GM18858 (cell line): ENCODE measurements around the gene MMP28.
"Not testable (repeated sequence)": the region's sequence is repeated elsewhere in the genome, so short reads cannot be mapped to it uniquely, and the experiment has no call there.

Source experiments
- ATAC-seq: cut with Tn5 transposase; IDR thresholded peaks from one replicate; pipeline ENCODE4 v1.9.1; 2021; ENCODE audit not compliant: unreplicated experiment

The MMP28 gene

DNA sequence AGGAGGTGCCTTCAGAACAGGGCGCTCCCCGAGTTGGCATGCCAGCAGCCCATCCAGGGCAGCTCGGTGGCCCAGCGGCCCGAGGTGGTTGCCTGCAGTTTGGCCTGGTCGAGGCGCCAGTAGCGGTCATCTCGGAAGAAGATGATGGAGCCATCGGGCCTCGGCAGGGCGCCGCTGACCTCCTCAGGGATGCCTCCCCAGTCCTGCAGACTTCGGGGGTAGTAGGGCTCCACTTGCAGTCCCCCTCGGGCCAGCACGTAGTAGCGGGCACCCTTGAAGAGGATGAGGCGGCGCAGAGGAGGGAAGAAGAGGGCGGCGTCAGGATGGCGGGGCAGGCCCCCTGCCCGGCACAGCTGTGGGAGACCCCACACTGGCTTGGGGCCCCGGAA lies 29.0 kb downstream of the MMP28 start:
- no peak for ATAC-seq

DNA sequence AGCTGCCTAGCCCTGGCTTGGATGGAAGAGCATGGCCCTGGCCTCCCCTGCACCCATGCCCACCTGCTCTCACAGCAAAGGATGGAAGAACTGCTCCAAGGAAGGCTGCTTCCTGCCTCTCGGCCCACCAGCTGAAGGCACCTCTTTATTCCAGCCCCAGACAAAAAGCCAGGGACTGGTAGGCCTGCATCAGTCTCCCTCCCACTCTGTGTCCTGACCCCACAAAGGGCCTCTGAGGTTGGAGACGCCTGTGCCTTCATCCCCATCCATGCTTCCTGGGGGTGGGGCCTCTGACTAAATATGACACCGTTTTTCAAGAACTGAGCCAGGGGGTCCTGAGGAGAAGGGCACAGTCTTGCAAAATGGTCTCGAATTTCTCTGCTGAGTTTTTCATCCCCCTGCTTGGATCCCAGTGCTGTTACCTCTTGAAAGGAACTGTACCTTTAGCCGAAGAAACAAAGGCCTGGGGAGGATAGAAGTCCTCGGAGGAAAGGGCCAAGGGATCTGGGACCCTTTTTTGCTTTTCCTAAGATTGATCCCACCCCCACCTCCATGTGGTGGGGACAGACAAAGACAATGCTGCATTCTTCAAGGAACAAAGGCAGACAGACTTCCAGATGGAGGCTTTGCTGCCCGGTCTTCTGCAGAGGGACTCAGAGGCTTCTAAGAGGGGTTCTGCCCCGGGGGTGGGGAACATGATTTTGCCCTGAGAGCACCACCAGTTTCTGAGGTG lies 29.5 kb downstream of the MMP28 start:
- no peak for ATAC-seq

DNA sequence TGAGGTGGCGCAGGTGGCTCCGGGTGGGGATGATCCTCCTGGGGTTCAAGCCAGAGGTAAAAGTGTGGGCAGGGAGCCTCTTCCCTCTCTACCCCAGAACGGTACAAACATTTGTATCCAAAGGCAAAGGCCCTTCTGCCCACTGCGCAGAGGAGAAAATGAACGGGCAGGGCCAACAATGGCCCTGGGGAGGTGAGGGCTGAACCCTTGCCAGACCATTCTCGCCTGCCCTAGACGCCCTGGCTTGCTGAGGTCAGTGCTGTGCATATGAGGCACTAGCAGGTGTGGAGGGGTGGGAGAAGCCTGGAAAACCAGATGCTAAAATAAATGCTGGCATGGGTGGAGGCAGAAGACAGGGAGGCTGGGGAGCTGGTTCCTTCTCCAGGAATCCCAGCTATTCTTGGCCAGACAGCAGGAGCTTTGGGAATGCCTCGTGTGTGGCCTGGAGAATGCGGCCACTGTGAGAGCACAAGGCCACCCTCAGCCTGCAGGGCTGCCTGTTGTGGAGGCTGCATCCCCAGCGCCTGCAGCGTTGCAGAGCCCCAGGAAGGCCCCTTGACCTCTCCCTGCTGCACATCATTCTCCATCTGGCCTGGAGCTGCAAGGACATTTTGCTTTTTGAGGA lies 30.2 kb downstream of the MMP28 start:
- ATAC-seq = no peak

DNA sequence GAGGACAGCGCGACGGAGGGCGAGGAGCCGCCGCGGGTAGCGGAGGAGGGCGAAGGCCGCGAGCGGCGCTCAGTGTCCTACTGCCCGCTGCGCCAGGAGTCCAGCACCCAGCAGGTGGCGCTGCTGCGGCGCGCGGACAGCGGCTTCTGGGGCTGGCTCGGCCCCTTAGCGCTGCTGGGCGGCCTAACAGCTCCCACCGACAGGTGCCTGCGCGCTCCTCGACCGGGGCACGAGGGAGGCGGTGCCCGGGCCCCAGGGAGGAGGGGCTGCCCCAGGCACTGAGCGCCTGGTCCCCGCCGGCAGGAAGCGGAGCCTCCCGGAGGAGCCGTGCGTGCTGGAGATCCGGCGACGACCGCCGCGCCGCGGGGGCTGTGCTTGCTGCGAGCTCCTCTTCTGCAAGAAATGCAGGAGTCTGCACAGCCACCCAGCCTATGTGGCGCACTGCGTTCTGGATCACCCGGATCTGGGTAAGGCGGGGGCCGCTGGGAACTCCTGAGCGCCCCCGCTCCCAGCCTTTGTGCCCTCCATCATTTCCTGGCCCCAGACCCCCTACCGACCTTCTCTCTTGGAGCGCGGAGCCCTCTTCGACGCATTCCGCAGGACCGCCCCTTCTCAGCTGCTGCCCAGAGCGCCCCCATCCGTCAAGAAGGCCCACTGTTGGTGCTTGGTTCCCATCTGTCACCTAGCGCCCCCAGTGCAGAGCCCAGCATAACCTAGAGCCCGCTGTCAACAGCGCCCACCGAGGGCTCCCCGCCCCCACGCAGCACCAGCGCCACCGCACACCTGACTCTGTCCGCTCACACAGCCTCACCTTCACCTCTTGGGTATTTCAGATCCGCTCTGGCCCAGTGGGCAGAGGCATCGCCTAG lies 31.1 kb downstream of the MMP28 start:
- peak; percentile 65 for ATAC-seq

DNA sequence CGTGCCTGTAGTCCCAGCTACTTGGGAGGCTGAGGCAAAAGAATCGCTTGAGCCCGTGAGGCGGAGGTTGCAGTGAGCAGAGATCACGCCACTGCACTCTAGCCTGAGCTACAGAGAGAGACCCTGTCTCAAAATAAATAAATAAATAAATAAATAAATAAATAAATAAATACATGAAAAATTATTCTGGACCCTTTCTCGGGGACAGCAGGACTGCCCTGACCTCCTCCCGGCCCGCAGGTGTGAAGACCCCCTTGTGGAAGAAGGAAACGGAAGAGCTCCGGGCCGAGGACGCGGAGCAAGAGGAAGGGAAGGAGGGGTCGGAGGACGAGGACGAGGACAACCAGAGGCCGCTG lies 31.7 kb downstream of the MMP28 start:
- ATAC-seq = no peak

DNA sequence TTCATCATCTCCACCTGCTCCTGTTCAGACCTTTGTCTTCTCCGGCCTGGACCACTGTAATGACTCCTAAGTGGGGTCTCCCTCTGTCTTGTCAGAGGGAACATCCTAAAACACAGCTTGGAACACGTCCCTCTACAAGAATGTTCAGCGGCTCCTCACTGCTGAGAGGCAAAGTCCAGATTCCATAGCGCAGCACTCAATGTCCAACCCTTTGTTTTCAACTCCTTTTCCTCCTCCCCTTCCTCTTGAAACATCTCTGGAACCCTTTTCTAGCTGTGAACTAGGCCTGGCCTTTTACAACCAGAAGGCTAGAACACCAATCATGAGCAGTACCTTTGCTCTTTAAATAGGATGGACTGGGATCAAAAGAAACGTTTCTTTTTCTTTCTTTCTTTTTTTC lies 33.8 kb downstream of the MMP28 start:
- no peak for ATAC-seq

DNA sequence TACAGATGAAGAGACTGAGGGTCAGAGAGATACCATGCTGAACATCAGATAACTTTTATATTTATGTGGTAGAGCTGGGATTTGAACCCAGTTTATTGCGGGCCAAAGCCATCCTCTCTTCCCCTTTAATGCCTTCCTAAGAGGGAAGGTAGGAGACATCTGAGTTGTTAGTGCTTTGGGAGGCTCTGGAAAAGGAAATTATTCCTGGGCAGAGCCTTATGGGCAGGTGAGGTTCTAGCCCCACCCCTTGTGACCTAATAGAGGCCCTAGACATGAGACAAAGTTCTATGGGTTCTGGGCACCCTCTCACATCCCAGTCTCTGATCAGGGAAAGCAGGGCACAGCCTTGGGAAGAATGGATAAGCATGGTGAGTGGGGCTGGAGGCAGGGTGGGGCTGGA lies 34.9 kb downstream of the MMP28 start, which contains the start of gene C17orf50:
Gene C17orf50, plus strand, starts transcription at position 301 of the 400 bp plus-strand sequence. Its CDS starts 55 bp downstream, at position 356.
- no peak for ATAC-seq

DNA sequence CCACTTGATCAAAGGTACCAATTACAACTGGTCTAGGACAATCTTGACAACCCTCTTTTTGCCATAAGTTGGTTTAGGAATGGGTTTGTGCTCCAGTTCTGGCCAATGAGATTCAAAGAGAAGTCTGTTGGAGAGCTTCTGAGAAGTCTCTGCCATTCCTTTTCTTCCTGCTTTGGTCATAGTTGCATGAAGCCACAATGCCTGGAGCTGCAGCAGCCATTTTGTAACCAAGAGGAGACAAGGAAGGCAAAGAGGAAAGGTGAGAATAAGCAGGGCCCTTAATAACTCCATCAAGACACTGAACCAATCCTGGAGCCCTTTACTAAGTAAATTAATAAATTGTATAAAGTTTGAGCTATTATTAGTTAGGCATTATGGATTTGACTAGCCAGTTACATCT lies 38.2 kb downstream of the MMP28 start:
- no peak for ATAC-seq

DNA sequence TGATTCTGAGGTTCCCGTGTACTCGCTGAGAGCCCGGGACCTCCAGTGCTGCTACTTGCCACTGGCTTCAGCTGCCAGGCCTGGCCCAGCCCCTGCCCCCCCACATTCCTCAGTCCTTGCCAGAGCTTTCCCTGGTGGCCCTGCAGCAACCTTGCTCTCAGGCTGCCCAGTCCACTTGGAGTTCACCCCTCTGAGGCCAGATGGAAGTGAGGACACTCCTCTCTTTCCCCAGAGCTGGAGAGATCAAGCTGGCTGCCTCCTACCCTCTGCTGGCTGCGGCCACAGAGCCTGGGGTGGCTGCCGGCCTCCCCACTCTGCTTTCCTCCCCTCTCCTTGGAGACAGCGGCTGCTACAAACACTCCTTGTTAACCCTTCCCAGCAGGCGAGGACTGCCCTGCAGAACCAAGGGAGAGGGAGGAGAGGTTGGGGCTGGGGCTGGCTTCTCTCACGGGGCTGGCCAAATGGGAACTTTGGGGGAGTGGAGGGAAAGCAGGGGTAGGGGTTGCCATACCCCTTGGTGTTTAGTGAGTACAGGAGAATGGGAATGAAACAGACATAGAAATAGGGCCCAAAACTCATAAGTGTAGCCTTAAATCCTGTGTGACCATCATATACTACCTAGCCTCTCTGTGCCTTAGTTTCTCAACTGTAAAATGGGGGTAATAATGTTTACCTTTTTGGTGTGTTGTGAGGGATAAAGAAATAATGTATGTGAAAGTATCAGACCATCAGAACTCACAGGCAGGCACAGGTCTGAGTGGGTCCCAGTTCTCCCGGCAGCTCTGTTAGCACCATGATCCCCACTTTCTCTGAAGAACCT lies 42.3 kb downstream of the MMP28 start, which contains the start of gene GAS2L2:
Gene GAS2L2, minus strand, starts transcription at position 295 of the 820 bp plus-strand sequence. CDS start 389 bp downstream, outside the sequence.
- no peak for ATAC-seq

DNA sequence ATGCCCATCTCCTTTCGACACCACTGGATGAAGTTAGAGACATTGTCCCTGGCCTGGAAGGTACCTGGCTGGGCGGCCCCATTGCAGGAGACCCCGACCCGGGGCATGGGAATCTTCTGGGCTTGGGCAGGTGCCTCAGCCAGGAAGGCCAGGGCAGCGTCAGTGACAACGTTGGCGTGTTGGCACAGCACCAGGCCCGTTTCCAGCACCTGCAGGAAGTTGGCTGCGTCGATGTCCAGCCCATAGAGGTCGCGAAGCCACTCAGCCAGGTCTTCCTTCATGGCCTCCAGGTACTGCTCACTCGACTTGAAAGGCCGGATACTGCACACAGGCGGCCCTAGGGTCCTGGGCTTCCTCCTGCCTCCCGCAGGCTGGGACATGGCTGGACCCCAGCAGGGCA lies 43.0 kb downstream of the MMP28 start:
- no peak for ATAC-seq

DNA sequence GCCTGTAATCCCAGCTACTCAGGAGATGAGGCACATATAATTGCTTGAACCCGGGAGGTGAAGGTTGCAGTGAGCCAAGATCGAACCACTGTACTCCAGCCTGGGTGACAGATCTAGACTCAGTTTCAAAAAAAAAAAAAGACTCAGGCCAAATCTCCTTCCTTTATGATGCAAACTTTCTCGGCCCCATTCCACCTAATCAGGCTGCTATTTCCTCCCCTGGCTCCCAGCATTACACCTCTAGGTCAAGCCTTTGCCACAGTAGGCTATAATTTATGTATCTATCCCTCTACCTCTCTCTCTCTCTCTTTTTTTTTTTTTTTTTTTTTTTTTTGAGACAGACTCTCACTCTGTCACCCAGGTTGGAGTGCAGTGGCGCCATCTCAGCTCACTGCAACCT lies 43.9 kb downstream of the MMP28 start:
- ATAC-seq = not testable (repeated sequence)

DNA sequence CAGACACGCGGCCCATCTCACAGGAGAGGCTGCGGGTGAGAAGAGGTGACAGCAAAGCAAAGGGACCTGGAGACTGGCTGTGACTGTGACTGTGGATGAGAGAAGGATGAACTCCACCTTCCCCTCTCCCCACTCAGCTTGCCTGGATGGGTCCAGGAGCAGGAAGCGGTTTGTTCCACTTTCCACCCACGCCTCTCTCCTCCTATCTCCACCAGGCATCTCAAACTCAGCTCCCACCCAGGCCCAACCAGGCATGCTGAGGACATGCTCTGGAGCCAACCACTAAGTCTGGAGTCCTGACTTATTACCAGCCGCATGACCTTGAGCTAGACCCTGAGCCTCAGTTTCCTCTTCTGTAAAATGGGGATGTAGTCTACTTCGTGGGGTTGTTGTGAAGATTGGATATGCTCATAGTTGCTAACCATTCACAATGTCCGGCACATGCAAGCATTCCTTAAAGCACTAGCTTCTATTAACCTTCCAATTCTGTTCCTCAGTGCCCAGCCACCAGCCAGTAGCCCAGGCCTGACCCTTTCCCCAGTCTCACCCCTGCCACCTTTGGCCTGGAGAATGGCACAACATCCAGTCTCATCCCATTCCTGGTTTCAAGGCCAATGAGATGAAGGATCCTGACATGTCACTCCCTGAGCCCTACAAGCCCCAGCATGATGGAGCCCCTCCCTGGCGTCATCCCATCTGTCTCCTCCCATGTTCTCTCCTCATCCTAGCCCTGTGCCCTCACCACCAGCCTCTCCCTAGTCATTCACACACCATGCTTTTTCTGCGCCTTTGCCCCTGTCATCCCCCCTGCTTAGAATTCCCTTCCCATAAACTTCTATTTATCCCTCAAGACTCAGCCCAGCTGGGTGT lies 44.7 kb downstream of the MMP28 start:
- no peak for ATAC-seq

DNA sequence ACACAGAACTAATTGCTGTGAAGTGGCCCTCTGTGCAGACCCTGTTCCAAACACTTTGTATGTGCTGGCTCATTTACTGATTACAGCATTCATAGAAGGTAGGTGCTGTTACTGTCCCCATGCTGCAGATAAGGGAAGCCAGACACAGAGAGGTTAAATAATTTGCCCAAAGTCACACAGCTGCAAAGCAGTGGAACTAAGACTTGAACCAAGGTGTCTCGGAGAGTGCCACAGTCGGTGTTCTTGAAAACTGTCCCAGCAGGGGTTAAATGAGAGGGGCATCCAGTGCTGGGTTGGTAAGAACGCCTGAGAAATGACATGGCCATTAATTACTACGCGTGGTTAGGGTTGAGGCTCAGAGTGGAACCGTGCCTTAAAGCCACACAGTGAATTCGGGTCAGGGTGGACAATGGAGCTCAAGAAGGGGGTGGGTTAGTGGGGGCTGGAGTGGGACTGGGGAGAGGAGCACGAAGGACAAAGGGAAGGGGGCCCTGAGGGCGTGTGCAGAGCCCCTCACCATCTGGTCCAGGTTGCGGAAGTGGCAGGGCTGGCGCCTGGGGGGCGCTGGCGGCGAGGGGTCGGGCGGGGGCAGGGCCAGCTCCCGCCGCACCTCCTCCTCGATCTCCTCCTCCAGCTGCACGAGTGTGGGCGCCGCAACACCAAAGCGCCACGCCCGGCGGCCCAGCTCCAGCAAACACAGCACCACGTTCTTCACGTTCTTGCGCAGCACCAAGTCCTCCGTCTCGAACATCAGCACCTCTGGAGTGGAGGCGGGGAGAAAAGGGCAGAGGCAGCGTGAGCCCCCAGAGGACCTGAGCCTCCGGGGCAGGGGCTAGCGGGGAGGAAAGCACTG lies 45.7 kb downstream of the MMP28 start:
- no peak for ATAC-seq

DNA sequence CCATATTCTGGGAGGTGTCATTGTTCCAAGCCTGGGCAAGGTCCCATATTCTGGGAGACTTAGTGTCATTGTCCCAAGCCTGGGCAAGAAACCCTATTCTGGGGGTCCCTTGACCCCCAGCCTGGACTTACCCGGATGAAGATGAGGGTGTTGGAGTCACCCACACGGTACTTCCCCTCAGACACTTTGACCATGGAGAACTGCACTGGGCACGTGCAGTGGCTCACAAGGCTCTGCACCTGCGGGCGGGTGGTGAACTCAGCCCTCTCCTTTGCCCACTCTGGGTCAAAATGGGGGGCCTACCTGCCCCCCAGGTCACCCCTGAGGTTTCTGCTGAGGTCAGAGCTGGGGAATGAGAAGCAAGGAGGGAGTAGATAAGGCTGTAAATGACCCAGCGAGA lies 46.5 kb downstream of the MMP28 start:
- ATAC-seq = no peak

DNA sequence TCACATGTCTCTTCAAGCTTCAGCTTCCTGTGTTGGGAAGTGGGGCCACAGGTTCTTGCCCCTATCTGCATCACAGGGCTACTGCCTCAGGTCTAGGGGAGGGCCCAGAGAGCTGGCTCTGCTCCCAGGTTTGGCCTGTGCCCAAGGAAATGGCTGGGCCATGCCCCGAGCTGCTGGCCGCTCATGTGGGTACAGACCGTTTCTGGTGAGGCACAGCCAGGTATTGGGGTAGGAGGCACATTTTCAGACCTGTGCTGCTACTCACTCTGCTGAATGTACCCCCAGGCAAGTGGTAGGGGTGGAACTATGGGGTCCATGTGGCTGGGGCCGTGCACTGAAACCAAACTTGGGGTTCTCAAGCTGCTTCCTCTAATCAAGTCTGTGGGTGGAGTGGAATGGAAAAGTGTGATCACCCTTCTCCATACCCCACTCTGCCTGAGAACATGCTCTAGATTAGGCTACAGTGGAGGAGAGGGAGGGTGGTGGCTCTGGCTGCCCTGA lies 47.0 kb downstream of the MMP28 start:
- no peak for ATAC-seq

DNA sequence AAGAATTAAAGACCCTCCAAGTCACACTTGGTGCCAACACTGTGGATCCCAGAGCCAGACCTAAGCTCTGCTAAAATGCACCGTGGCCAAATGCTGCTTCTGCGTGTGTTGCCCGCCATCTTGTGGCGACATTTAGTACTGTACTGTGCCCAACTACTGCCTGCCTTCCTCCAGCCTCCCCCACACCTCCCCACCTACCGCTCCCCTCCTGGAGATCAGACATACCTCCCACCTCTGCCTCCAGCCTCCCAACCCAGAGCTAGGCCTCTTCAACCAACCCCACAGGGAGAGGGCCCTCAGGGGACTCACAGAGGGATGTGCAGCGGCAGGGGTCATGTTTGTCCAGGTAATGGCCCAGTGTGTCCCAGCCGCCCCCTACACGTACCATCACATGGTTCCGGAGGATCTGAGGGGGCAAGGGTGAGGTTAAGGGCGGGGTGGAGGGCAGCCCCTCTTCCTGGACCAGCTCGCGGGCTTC lies 47.9 kb downstream of the MMP28 start:
- no peak for ATAC-seq

DNA sequence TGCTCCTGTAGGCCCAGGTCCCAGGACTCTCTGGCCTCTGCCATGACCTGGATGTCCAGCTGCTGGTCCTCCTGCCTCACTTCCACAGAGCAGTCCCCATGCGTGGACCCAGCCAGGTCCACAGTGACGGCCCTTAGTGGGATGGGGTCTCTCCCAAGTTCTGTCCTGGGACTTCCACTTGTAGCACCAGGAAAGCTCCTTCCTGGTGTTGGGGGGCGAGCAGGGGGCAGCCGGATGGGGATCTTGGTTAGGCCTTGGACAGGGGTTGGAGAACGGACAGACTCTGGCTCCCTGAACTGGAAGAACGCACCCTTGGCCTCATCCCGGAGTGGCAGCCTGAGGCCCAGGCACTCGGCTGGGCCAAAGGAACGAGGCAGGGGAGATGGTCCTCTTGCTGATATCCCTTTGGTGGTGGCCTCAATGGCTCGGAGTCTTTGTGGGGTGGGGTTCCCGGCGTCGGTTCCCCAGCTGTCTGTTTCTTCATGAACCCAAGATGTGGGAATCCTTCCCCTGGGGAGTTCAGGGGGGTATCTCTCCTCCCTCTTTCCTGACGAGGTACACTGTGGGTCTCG lies 49.6 kb downstream of the MMP28 start:
- ATAC-seq = no peak

DNA sequence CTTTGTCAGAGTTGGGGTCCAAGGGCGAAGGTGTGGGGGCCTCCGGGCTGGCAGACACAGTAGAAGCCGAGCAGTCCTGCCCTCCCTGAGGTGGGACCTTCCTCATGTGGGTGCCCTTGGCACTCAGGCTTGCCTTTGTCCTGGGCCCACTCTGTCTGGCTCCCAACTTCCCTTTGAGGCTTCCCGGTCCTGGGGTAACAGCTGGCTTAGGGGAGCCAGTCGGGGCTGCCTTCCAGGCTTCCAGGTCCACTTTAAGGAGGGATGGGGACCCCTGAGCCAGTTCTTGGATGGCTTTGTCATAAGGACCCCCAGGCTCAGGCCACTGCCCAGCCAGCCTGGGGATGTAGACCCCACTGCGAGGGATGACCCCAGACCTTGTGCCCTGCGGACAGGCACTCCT lies 50.2 kb downstream of the MMP28 start:
- ATAC-seq = no peak
